ENCODE measurements around the gene TFAP2A. TPM values are rescaled to one million over a fixed set of nuclear protein-coding genes. Genes with fewer than 3 reads are reported as not detected.
A peak's percentile ranks its signal among the peaks of the same experiment; 100 is the strongest.

TFAP2A gene
- total and polyA plus RNA-seq, 2 experiments from 2014 or later, result 2.5 to 7.2 TPM

DNA sequence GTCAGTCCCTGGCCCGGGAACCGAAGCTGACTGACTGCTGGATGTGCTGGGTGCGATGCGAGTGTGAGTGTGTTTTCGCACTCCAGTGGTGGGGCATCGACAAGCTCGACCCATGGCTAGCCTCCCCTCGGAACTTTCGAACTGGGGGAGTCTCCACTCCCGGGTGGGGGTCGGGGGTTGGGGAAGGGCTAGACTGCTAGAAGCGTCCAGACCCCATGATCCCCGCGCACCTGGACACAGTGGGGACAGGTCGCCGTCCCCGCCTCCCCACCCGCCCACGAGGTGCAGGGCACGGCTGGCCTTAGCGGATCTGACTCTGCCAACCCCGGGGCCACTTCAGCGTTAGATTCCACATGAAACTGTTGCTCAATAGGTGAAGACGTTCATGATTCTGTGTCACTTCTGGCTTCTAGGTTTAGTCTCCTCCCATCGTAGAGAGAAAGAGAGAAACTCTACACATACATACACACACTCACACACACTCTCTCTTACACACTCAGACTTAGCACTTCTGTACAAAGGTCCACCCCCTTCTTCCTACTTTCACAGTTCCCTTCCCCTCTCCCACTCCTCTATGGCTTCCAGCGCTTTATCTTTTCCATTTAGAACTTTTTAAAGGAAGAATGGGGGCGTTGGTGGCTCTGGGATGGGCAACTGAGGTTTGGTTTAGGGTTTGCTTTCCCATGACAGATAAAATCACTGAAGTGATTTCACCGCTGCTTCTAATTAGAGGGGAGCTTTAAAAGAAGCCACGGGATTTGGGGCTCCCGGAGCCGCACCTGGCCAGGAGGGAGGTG lies 5.1 kb upstream of the TFAP2A start:
- Histone ChIP-seq H3K9me3 (ENCODE audit: low read depth) (no peaks in the 10 kb centered on the region), H3K27me3 (replicated peaks; ENCODE audit: insufficient read depth) (peaks cover 77% of the 10 kb centered on the region), H3K9me2 (ENCODE audit: insufficient read depth) (no peaks in the 10 kb centered on the region), H3K4me2 (ENCODE audit: unreplicated experiment) (peak overlapping the region; percentile 49), H3F3A (ENCODE audit: insufficient read depth) (no peaks in the 10 kb centered on the region), H3K4me3 (peak overlapping the region; percentile 41), H4K20me1 (ENCODE audit: insufficient read depth) (no peaks in the 10 kb centered on the region), H3K79me2 (ENCODE audit: insufficient read depth) (no peaks in the 10 kb centered on the region), H2AFZ (no peak overlapping the region), H3K27ac (no peak overlapping the region), H3K9ac (no peak overlapping the region), H3K36me3 (ENCODE audit: low read depth) (no peaks in the 10 kb centered on the region), H3K4me1 (ENCODE audit: insufficient read depth) (no peaks in the 10 kb centered on the region; the same call in 1 of the 2 replicates)
- TF ChIP-seq EZH2 (IDR thresholded peaks at IDR 0.05; ENCODE audit: insufficient read depth, poor library complexity, severe bottlenecking) (no peak), EZH2phosphoT487 (IDR thresholded peaks at IDR 0.05; ENCODE audit: insufficient read depth, low read depth) (no peak)
- peak; percentile 60 for DNase-seq
- in situ Hi-C loops (cut with MboI), result loop anchor here (25.0 kb wide), 1 partner anchor 1433 kb away; no protein-coding TSS in a partner anchor
- WGBS, 2 experiments (ENCODE audit: low coverage in 1 of 2, low lambda C conversion rate in 2 of 2, missing lambda C conversion rate in 2 of 2), result 9 to 11% methylated on average over 17 to 31 of the region's 31 CpGs

DNA sequence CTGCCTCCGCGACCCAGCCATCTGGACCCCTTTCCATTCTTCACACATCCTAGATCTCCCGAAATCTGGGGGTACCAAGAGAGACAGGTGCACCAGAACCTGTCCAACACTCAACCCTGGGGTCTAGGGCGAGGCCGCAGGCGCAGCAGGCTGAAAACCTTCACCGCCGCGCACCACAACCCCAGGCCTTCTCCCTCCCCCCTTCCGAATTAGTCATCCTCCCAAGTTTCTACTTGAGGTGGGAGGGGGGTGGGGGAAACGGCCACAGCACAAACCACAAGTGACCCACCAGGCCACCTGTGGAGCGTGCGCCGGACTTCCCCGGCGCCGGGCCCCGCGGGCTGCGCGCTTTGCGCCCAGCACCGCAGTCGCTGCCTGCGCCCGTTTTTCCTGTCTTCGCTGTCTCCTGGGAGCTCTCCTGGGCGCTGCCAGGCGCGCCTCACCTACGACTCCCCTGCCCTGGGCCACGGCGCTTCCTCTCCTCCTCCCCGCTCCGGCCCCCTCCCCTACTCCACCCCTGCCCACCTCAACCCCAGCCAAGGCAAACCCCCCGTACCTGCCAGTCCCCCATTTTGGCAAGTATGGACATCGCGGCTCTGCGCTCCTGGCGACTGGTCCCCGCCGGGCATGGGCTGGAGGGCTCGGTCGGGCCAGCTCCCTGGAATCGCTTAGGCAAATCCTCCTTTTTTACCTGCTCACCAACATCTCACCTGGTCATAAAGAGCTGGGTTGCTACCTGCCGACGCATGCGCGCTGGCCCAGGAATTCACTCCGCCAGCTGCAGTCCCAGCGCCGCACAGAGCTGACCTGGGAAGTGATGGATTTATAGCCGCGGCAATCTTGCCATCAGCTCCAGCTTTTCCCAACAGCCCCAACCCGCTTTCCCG lies 4.2 kb upstream of the TFAP2A start:
- peak overlapping the region; percentile 41 for H3K4me3 ChIP-seq
- 0 out of 2 replicates have a peak, but pooled peaks cover 3% of the 10 kb centered on the region for H3K79me2 ChIP-seq (ENCODE audit: insufficient read depth)
- no peaks in the 10 kb centered on the region for H3K36me3 ChIP-seq (ENCODE audit: low read depth)
- H3K27me3 ChIP-seq (replicated peaks; ENCODE audit: insufficient read depth), result peaks cover 69% of the 10 kb centered on the region
- H4K20me1 ChIP-seq (ENCODE audit: insufficient read depth), result no peaks in the 10 kb centered on the region
- TF ChIP-seq EZH2 (IDR thresholded peaks at IDR 0.05; ENCODE audit: insufficient read depth, poor library complexity, severe bottlenecking), result no peak
- TF ChIP-seq EZH2phosphoT487 (IDR thresholded peaks at IDR 0.05; ENCODE audit: insufficient read depth, low read depth), result 0 out of 2 replicates have a peak, but pooled peaks have one; percentile 18
- no peaks in the 10 kb centered on the region for H3K9me2 ChIP-seq (ENCODE audit: insufficient read depth)
- DNase-seq, result no peak
- H3K9ac ChIP-seq, result no peak overlapping the region
- peak overlapping the region; percentile 49 for H3K4me2 ChIP-seq (ENCODE audit: unreplicated experiment)
- in situ Hi-C loops (cut with MboI), result loop anchor here (25.0 kb wide), 1 partner anchor 1432 kb away; no protein-coding TSS in a partner anchor
- H2AFZ ChIP-seq, result no peak overlapping the region
- 13 to 15% methylated on average over 46 to 56 of the region's 56 CpGs for WGBS, 2 experiments (ENCODE audit: low coverage in 1 of 2, low lambda C conversion rate in 2 of 2, missing lambda C conversion rate in 2 of 2)
- H3K4me1 ChIP-seq (ENCODE audit: insufficient read depth), result no peaks in the 10 kb centered on the region; the same call in 1 of the 2 replicates
- H3K9me3 ChIP-seq (ENCODE audit: low read depth), result no peaks in the 10 kb centered on the region
- H3F3A ChIP-seq (ENCODE audit: insufficient read depth), result no peaks in the 10 kb centered on the region
- no peak overlapping the region for H3K27ac ChIP-seq

DNA sequence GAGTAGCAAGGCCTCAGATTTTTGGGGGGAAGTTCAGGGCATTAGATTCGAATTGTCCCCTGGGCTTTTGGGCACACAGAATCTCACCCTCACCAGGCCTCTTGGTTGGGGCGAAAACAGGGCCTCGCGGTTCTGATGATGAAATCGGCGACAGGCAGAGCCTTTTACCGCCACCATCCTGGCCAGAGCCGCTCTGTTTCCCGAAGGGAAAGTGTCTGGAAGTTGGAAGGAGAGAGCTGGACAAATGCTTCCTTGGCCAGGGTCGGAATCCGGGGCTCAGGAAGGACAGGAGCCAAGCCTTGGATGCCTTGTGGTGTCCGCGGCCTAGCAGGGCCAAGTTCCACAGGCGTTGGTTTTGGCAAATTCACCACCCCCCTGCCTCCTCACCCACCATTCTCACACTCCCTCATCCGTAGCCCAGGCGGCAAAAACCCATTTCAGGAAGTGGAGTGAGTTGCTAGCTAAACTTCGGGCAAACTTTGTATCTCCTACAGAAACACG lies 3.5 kb upstream of the TFAP2A start:
- DNase-seq, result no peak
- no peak overlapping the region for H3K4me2 ChIP-seq (ENCODE audit: unreplicated experiment)
- H3K27ac ChIP-seq, result no peak overlapping the region
- H3K9me3 ChIP-seq (ENCODE audit: low read depth), result no peaks in the 10 kb centered on the region
- H2AFZ ChIP-seq, result no peak overlapping the region
- no peaks in the 10 kb centered on the region for H3K9me2 ChIP-seq (ENCODE audit: insufficient read depth)
- in situ Hi-C loops (cut with MboI), result loop anchor here (25.0 kb wide), 1 partner anchor 1431 kb away; no protein-coding TSS in a partner anchor
- H3F3A ChIP-seq (ENCODE audit: insufficient read depth), result no peaks in the 10 kb centered on the region
- WGBS, 2 experiments (ENCODE audit: low coverage in 1 of 2, low lambda C conversion rate in 2 of 2, missing lambda C conversion rate in 2 of 2), result 76 to 78% methylated on average over 16 to 18 of the region's 18 CpGs
- H3K9ac ChIP-seq, result no peak overlapping the region
- H4K20me1 ChIP-seq (ENCODE audit: insufficient read depth), result no peaks in the 10 kb centered on the region
- H3K4me3 ChIP-seq, result no peak overlapping the region
- TF ChIP-seq EZH2 (IDR thresholded peaks at IDR 0.05; ENCODE audit: insufficient read depth, poor library complexity, severe bottlenecking) (no peak), EZH2phosphoT487 (IDR thresholded peaks at IDR 0.05; ENCODE audit: insufficient read depth, low read depth) (no peak)
- peaks cover 65% of the 10 kb centered on the region for H3K27me3 ChIP-seq (replicated peaks; ENCODE audit: insufficient read depth)
- H3K4me1 ChIP-seq (ENCODE audit: insufficient read depth), result no peaks in the 10 kb centered on the region; the same call in 1 of the 2 replicates
- peaks cover 10% of the 10 kb centered on the region; the same call in 1 of the 2 replicates for H3K79me2 ChIP-seq (ENCODE audit: insufficient read depth)
- no peaks in the 10 kb centered on the region for H3K36me3 ChIP-seq (ENCODE audit: low read depth)

DNA sequence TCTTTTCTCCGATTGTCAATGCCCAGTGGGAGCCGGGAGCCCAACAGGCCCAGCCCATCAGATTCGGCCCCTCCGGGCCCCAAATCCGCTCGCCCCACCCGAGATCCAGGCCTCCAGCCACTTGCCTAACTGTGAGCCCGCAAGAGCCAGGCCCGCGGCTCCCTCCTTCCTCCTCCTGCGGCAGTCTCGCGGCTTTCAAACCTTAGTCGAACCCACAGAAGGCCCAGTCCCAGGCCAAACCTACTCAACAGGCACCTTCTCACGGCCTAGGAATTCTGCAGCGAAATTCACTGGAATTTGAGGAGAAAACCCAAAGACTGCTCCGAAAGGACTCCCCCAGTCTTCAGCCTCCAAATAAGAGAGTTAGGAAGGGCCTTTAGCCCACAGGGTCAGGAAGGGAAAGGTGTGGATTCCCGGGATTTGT lies 2.8 kb upstream of the TFAP2A start:
- Histone ChIP-seq H3K9ac (no peak overlapping the region), H3K4me3 (no peak overlapping the region), H4K20me1 (ENCODE audit: insufficient read depth) (no peaks in the 10 kb centered on the region), H3F3A (ENCODE audit: insufficient read depth) (no peaks in the 10 kb centered on the region), H3K36me3 (ENCODE audit: low read depth) (no peaks in the 10 kb centered on the region), H3K4me2 (ENCODE audit: unreplicated experiment) (no peak overlapping the region), H2AFZ (no peak overlapping the region), H3K9me3 (ENCODE audit: low read depth) (no peaks in the 10 kb centered on the region), H3K27ac (no peak overlapping the region), H3K4me1 (ENCODE audit: insufficient read depth) (no peaks in the 10 kb centered on the region; the same call in 1 of the 2 replicates), H3K9me2 (ENCODE audit: insufficient read depth) (no peaks in the 10 kb centered on the region), H3K27me3 (replicated peaks; ENCODE audit: insufficient read depth) (peaks cover 61% of the 10 kb centered on the region), H3K79me2 (ENCODE audit: insufficient read depth) (peaks cover 14% of the 10 kb centered on the region; the same call in 1 of the 2 replicates)
- in situ Hi-C loops (cut with MboI), result loop anchor here (25.0 kb wide), 1 partner anchor 1430 kb away; no protein-coding TSS in a partner anchor
- TF ChIP-seq EZH2 (IDR thresholded peaks at IDR 0.05; ENCODE audit: insufficient read depth, poor library complexity, severe bottlenecking), result no peak
- no peak for TF ChIP-seq EZH2phosphoT487 (IDR thresholded peaks at IDR 0.05; ENCODE audit: insufficient read depth, low read depth)
- DNase-seq, result no peak
- 74 to 79% methylated on average over 13 to 18 of the region's 18 CpGs for WGBS, 2 experiments (ENCODE audit: low coverage in 1 of 2, low lambda C conversion rate in 2 of 2, missing lambda C conversion rate in 2 of 2)

Data from GM23248 (cell line).